Smooth muscle cell (in vitro differentiated cells): ENCODE results near the gene FARS2. TPM values are rescaled to one million over a fixed set of nuclear protein-coding genes. Genes with fewer than 3 reads are reported as not detected.

ENCODE experiments used
- DNase-seq: peaks from one replicate; lab custom pipeline; 2025; ENCODE audit not compliant: unreplicated experiment; lab: John Stamatoyannopoulos, UW
- H2AFZ ChIP-seq: fragments of 200-600 bp; sonication (generic); 2 replicates; pipeline ENCODE4 v1.6.0; 2016; ENCODE audit warnings: antibody characterized with exemption, low read depth, mild to moderate bottlenecking
- H3F3A ChIP-seq: fragments of 200-600 bp; sonication (generic); 2 replicates; pipeline ENCODE4 v1.6.0; 2017; ENCODE audit warnings: antibody characterized with exemption, low read depth
- H3K27ac ChIP-seq: fragments of 200-600 bp; sonication (generic); 2 replicates; pipeline ENCODE4 v1.5.1; 2016; ENCODE audit warnings: low read depth, mild to moderate bottlenecking
- H3K27me3 ChIP-seq: fragments of 200-600 bp; sonication (generic); 2 replicates; pipeline ENCODE4 v1.6.1; 2016; ENCODE audit warnings: low read depth, mild to moderate bottlenecking
- H3K36me3 ChIP-seq: fragments of 200-600 bp; sonication (generic); 2 replicates; pipeline ENCODE4 v1.5.1; 2016; ENCODE audit warnings: low read depth
- H3K4me1 ChIP-seq: fragments of 200-600 bp; sonication (generic); 2 replicates; pipeline ENCODE4 v1.5.1; 2016; ENCODE audit warnings: low read depth
- H3K4me2 ChIP-seq: fragments of 200-600 bp; sonication (generic); 2 replicates; pipeline ENCODE4 v1.6.0; 2016; ENCODE audit warnings: mild to moderate bottlenecking
- H3K4me3 ChIP-seq: fragments of 200-600 bp; sonication (generic); 2 replicates; pipeline ENCODE4 v1.5.1; 2016; ENCODE audit warnings: mild to moderate bottlenecking
- H3K79me2 ChIP-seq: fragments of 200-600 bp; sonication (generic); 2 replicates; pipeline ENCODE4 v1.6.0; 2016; ENCODE audit warnings: low read depth, mild to moderate bottlenecking
- H3K9ac ChIP-seq: fragments of 200-600 bp; sonication (generic); 2 replicates; pipeline ENCODE4 v1.6.0; 2016; ENCODE audit warnings: low read depth
- H3K9me3 ChIP-seq: fragments of 200-600 bp; sonication (generic); replicated peaks from 2 replicates; pipeline ENCODE4 v1.5.1; 2016; ENCODE audit warnings: low read depth
- H4K20me1 ChIP-seq: fragments of 200-600 bp; sonication (generic); 2 replicates; pipeline ENCODE4 v1.6.0; 2016; ENCODE audit warnings: low read depth
- CTCF ChIP-seq: fragments of 200-600 bp; sonication (generic); IDR thresholded peaks from 2 replicates; pipeline ENCODE4 v1.5.1; 2017; ENCODE audit warnings: borderline replicate concordance, mild to moderate bottlenecking, antibody characterized with exemption; ENCODE audit not compliant: insufficient read depth, poor library complexity, severe bottlenecking
- WGBS: methylation state at CpG from one replicate; pipeline ENCODE4 v1.1.7; 2016; ENCODE audit warnings: low lambda C conversion rate; 5-methylcytosine and 5-hydroxymethylcytosine counted together
- polyA plus RNA-seq: library from polyadenylated mRNA; unstranded; fragments of >200 nt; fragmentation: Nextera tagmentation; extraction: Ambion mirVana; gene quantifications from 2 replicates; pipeline ENCODE4 v1.2.1, GENCODE V29; 2016
- total RNA-seq: library from RNA; depleted of rRNA; stranded (reverse); fragments of >200 nt; gene quantifications from 2 replicates; pipeline ENCODE4 v1.2.3, GENCODE V29; 2014

The FARS2 gene
- total and polyA plus RNA-seq, 2 experiments from 2014 or later, result 9.6 to 13.2 TPM

GRCh38 chr6:5249451-5250122 is 11.7 kb upstream of the FARS2 start:
- DNase-seq, result no peak
- Histone ChIP-seq H3K79me2 (peaks cover 18% of the 10 kb centered on the region), H3K9ac (no peak overlapping the region), H3K36me3 (no peaks in the 10 kb centered on the region), H3K27me3 (no peaks in the 10 kb centered on the region), H3K9me3 (no peaks in the 10 kb centered on the region), H3K27ac (no peak overlapping the region), H4K20me1 (peaks cover 36% of the 10 kb centered on the region), H3K4me2 (no peak overlapping the region), H3K4me1 (no peaks in the 10 kb centered on the region), H3K4me3 (no peak overlapping the region), H3F3A (no peaks in the 10 kb centered on the region), H2AFZ (no peak overlapping the region)
- 79% methylated on average over 5 of the region's 5 CpGs for WGBS
- TF ChIP-seq CTCF, result no peak

GRCh38 chr6:5250451-5250850 is 10.9 kb upstream of the FARS2 start:
- no peak overlapping the region for H3K4me3 ChIP-seq
- H3K4me1 ChIP-seq, result no peaks in the 10 kb centered on the region
- DNase-seq, result no peak
- H4K20me1 ChIP-seq, result peaks cover 36% of the 10 kb centered on the region
- no peaks in the 10 kb centered on the region for H3K27me3 ChIP-seq
- 96% methylated on average over 3 of the region's 3 CpGs for WGBS
- H3K79me2 ChIP-seq, result peaks cover 18% of the 10 kb centered on the region
- no peak overlapping the region for H3K9ac ChIP-seq
- no peaks in the 10 kb centered on the region for H3K36me3 ChIP-seq
- no peak for TF ChIP-seq CTCF
- no peaks in the 10 kb centered on the region for H3K9me3 ChIP-seq
- H3F3A ChIP-seq, result no peaks in the 10 kb centered on the region
- no peak overlapping the region for H3K27ac ChIP-seq
- no peak overlapping the region for H2AFZ ChIP-seq
- no peak overlapping the region for H3K4me2 ChIP-seq

- WGBS, result 98% methylated on average over 4 of the region's 4 CpGs
- TF ChIP-seq CTCF, result no peak
- Histone ChIP-seq H3K27ac (no peak overlapping the region), H3K9me3 (no peaks in the 10 kb centered on the region), H4K20me1 (peaks cover 31% of the 10 kb centered on the region), H3K4me2 (no peak overlapping the region), H3K4me3 (no peak overlapping the region), H3K9ac (no peak overlapping the region), H2AFZ (no peak overlapping the region), H3K79me2 (peaks cover 18% of the 10 kb centered on the region), H3K36me3 (no peaks in the 10 kb centered on the region), H3F3A (no peaks in the 10 kb centered on the region), H3K4me1 (no peaks in the 10 kb centered on the region), H3K27me3 (no peaks in the 10 kb centered on the region)
- no peak for DNase-seq
These were observed 10.4 kb upstream of the FARS2 start for GRCh38 chr6:5250911-5251310.

- no peaks in the 10 kb centered on the region for H3F3A ChIP-seq
- H3K4me2 ChIP-seq, result no peak overlapping the region
- WGBS, result 89% methylated on average over 3 of the region's 3 CpGs
- H3K27me3 ChIP-seq, result no peaks in the 10 kb centered on the region
- H3K4me1 ChIP-seq, result peaks cover 9% of the 10 kb centered on the region
- H4K20me1 ChIP-seq, result no peaks in the 10 kb centered on the region
- DNase-seq, result no peak
- no peaks in the 10 kb centered on the region for H3K36me3 ChIP-seq
- H2AFZ ChIP-seq, result no peak overlapping the region
- no peak overlapping the region for H3K9ac ChIP-seq
- no peaks in the 10 kb centered on the region for H3K9me3 ChIP-seq
- H3K79me2 ChIP-seq, result peaks cover 22% of the 10 kb centered on the region
- H3K4me3 ChIP-seq, result no peak overlapping the region
- no peak for TF ChIP-seq CTCF
- no peak overlapping the region for H3K27ac ChIP-seq
These were observed 4.4 kb upstream of the FARS2 start for GRCh38 chr6:5256952-5257351.
